ENCODE measurements around the gene ZHX3.

Gene ZHX3

GRCh38 chr20:41145821-41146620 lies 171.5 kb downstream of the ZHX3 start:
- peaks cover 13% of the 10 kb centered on the region for H3K36me3 Mint-ChIP-seq (ENCODE audit: insufficient read depth)
- DNase-seq (no peak), ATAC-seq (replicated peaks) (no peak)
- peak overlapping the region; percentile 85 to 93 for H3K4me3 Mint-ChIP-seq
- peak overlapping the region; percentile 92 to 96 for H3K27ac Mint-ChIP-seq
- no peaks in the 10 kb centered on the region for H3K9me3 Mint-ChIP-seq
- H3K4me1 Mint-ChIP-seq (ENCODE audit: low read depth in 2 of 2) = peaks cover 89 to 93% of the 10 kb centered on the region in 2 donors
- no peaks in the 10 kb centered on the region for H3K27me3 Mint-ChIP-seq

GRCh38 chr20:41145317-41145716 lies 172.2 kb downstream of the ZHX3 start:
- H3K4me1 Mint-ChIP-seq (ENCODE audit: low read depth in 2 of 2) = peaks cover 89 to 93% of the 10 kb centered on the region in 2 donors
- no peak for DNase-seq
- H3K9me3 Mint-ChIP-seq = no peaks in the 10 kb centered on the region
- no peaks in the 10 kb centered on the region for H3K27me3 Mint-ChIP-seq
- peak overlapping the region; percentile 85 to 93 for H3K4me3 Mint-ChIP-seq
- peak overlapping the region; percentile 92 to 96 for H3K27ac Mint-ChIP-seq
- no peak for ATAC-seq (replicated peaks)
- peaks cover 17% of the 10 kb centered on the region for H3K36me3 Mint-ChIP-seq (ENCODE audit: insufficient read depth)

- no peak for ATAC-seq (replicated peaks)
- peak overlapping the region; percentile 92 to 96 for H3K27ac Mint-ChIP-seq
- peaks cover 96 to 98% of the 10 kb centered on the region in 2 donors for H3K4me1 Mint-ChIP-seq (ENCODE audit: low read depth in 2 of 2)
- H3K9me3 Mint-ChIP-seq = no peaks in the 10 kb centered on the region
- H3K36me3 Mint-ChIP-seq (ENCODE audit: insufficient read depth) = peaks cover 31% of the 10 kb centered on the region
- H3K4me3 Mint-ChIP-seq = peak overlapping the region; percentile 85 to 93
- no peaks in the 10 kb centered on the region for H3K27me3 Mint-ChIP-seq
- no peak for DNase-seq
Observed at GRCh38 chr20:41143354-41143753, 174.2 kb downstream of the ZHX3 start.

- peak overlapping the region; percentile 92 to 96 for H3K27ac Mint-ChIP-seq
- peak overlapping the region; percentile 85 to 93 for H3K4me3 Mint-ChIP-seq
- peaks cover 34% of the 10 kb centered on the region for H3K36me3 Mint-ChIP-seq (ENCODE audit: insufficient read depth)
- H3K9me3 Mint-ChIP-seq = no peaks in the 10 kb centered on the region
- H3K4me1 Mint-ChIP-seq (ENCODE audit: low read depth in 2 of 2) = peaks cover 92 to 98% of the 10 kb centered on the region in 2 donors
- no peaks in the 10 kb centered on the region for H3K27me3 Mint-ChIP-seq
- peak in 1 of 3 experiments; percentile 43 for DNase-seq
- ATAC-seq (replicated peaks) = peak; percentile 66
Observed at GRCh38 chr20:41142919-41143318, 174.6 kb downstream of the ZHX3 start.

GRCh38 chr20:41142245-41142644 lies 175.3 kb downstream of the ZHX3 start:
- Mint-ChIP-seq H3K36me3 (ENCODE audit: insufficient read depth) (peaks cover 39% of the 10 kb centered on the region), H3K27me3 (no peaks in the 10 kb centered on the region), H3K27ac (peak overlapping the region; percentile 92 to 96), H3K9me3 (no peaks in the 10 kb centered on the region), H3K4me3 (peak overlapping the region; percentile 85 to 93), H3K4me1 (ENCODE audit: low read depth in 2 of 2) (peaks cover 85 to 92% of the 10 kb centered on the region in 2 donors)
- DNase-seq = no peak
- no peak for ATAC-seq (replicated peaks)

GRCh38 chr20:41141153-41141815 lies 176.2 kb downstream of the ZHX3 start:
- Mint-ChIP-seq H3K36me3 (ENCODE audit: insufficient read depth) (peaks cover 39% of the 10 kb centered on the region), H3K27me3 (no peaks in the 10 kb centered on the region), H3K27ac (peak overlapping the region; percentile 92 to 96), H3K4me1 (ENCODE audit: low read depth in 2 of 2) (peaks cover 77 to 84% of the 10 kb centered on the region in 2 donors), H3K9me3 (no peaks in the 10 kb centered on the region), H3K4me3 (peak overlapping the region; percentile 85 to 93)
- DNase-seq (no peak), ATAC-seq (replicated peaks) (no peak)

- ATAC-seq (replicated peaks) (no peak), DNase-seq (no peak)
- Mint-ChIP-seq H3K4me1 (ENCODE audit: low read depth in 2 of 2) (peaks cover 77 to 84% of the 10 kb centered on the region in 2 donors), H3K27me3 (no peaks in the 10 kb centered on the region), H3K36me3 (ENCODE audit: insufficient read depth) (peaks cover 42% of the 10 kb centered on the region), H3K9me3 (no peaks in the 10 kb centered on the region), H3K27ac (peak overlapping the region; percentile 92 to 96), H3K4me3 (peak overlapping the region; percentile 85 to 93)
Observed at GRCh38 chr20:41140226-41141133, 177.1 kb downstream of the ZHX3 start.

- DNase-seq = no peak
Observed at GRCh38 chr20:41139227-41140093, 178.1 kb downstream of the ZHX3 start.

GRCh38 chr20:41138475-41139226 lies 178.9 kb downstream of the ZHX3 start:
- Mint-ChIP-seq H3K36me3 (ENCODE audit: insufficient read depth) (peaks cover 36% of the 10 kb centered on the region), H3K27me3 (no peaks in the 10 kb centered on the region), H3K9me3 (no peaks in the 10 kb centered on the region), H3K4me3 (peak overlapping the region; percentile 85 to 93), H3K4me1 (ENCODE audit: low read depth in 2 of 2) (peaks cover 64 to 77% of the 10 kb centered on the region in 2 donors), H3K27ac (peak overlapping the region; percentile 92 to 96)
- peak; percentile 42 for ATAC-seq (replicated peaks)
- peak; percentile 45 to 56 (median 50) for DNase-seq

More at GRCh38 chr20:41139227-41140093, 178.1 kb downstream of the ZHX3 start:
- H3K27me3 Mint-ChIP-seq = no peaks in the 10 kb centered on the region
- ATAC-seq (replicated peaks) = no peak
- no peaks in the 10 kb centered on the region for H3K9me3 Mint-ChIP-seq
- H3K27ac Mint-ChIP-seq = peak overlapping the region; percentile 92 to 96
- H3K4me1 Mint-ChIP-seq (ENCODE audit: low read depth in 2 of 2) = peaks cover 71 to 84% of the 10 kb centered on the region in 2 donors
- H3K4me3 Mint-ChIP-seq = peak overlapping the region; percentile 85 to 93
- H3K36me3 Mint-ChIP-seq (ENCODE audit: insufficient read depth) = peaks cover 39% of the 10 kb centered on the region

- Mint-ChIP-seq H3K27me3 (no peaks in the 10 kb centered on the region), H3K4me1 (ENCODE audit: low read depth in 2 of 2) (peaks cover 56 to 69% of the 10 kb centered on the region in 2 donors), H3K36me3 (ENCODE audit: insufficient read depth) (peaks cover 36% of the 10 kb centered on the region), H3K4me3 (peak overlapping the region; percentile 85 to 93), H3K9me3 (no peaks in the 10 kb centered on the region), H3K27ac (peak overlapping the region; percentile 92 to 96)
- ATAC-seq (replicated peaks) = peak; percentile 23
- peak; percentile 65 to 69 (median 66) for DNase-seq
Observed at GRCh38 chr20:41137614-41138474, 179.7 kb downstream of the ZHX3 start.

Measured in effector memory CD8-positive, alpha-beta T cell (primary cell).